Measurements from ENCODE around the gene FXYD2. TPM values are rescaled to one million over a fixed set of nuclear protein-coding genes. Genes with fewer than 3 reads are reported as not detected.

FXYD2 gene
- total RNA-seq, 1 donor from 2014 or later = 0.84 TPM

GRCh38 chr11:117806846-117807245 is 17.7 kb downstream of the FXYD2 start:
- intact Hi-C loops (cut with micrococcal nuclease) = loop anchor here (1.0 to 10.0 kb wide), 5 partner anchors 8 to 575 kb away; partner anchors contain the start of genes PCSK7, RNF214 and SCN2B

- intact Hi-C loops (cut with micrococcal nuclease) = loop anchor here (5.0 to 10.0 kb wide), 2 partner anchors 370 to 573 kb away; partner anchors contain the start of genes PCSK7, RNF214 and SCN2B
Measured at GRCh38 chr11:117805045-117805444, 19.5 kb downstream of the FXYD2 start.

GRCh38 chr11:117803896-117804295 is 20.6 kb downstream of the FXYD2 start:
- intact Hi-C loops (cut with micrococcal nuclease) = loop anchor here (10.0 kb wide), 1 partner anchor 371 kb away; the partner anchor contains the start of gene SCN2B

GRCh38 chr11:117799634-117800033 is 24.9 kb downstream of the FXYD2 start:
- intact Hi-C loops (cut with micrococcal nuclease) = loop anchor here (10.0 kb wide), 1 partner anchor 375 kb away; the partner anchor contains the start of gene SCN2B

- intact Hi-C loops (cut with micrococcal nuclease) = no loop called here
Measured at GRCh38 chr11:117796872-117797529, 27.5 kb downstream of the FXYD2 start, which contains the start of gene DSCAML1. TSS of gene DSCAML1 (minus strand) at chr11:117797216. CDS start at chr11:117797079, 137 bp downstream.

GRCh38 chr11:117796456-117796871 is 28.1 kb downstream of the FXYD2 start:
- intact Hi-C loops (cut with micrococcal nuclease) = no loop called here

- intact Hi-C loops (cut with micrococcal nuclease) = no loop called here
Measured at GRCh38 chr11:117795638-117796455, 28.7 kb downstream of the FXYD2 start.

GRCh38 chr11:117794772-117795629 is 29.5 kb downstream of the FXYD2 start:
- intact Hi-C loops (cut with micrococcal nuclease) = no loop called here

GRCh38 chr11:117794135-117794534 is 30.4 kb downstream of the FXYD2 start:
- intact Hi-C loops (cut with micrococcal nuclease) = no loop called here

- intact Hi-C loops (cut with micrococcal nuclease) = no loop called here
Measured at GRCh38 chr11:117793583-117793982, 31.0 kb downstream of the FXYD2 start.

GRCh38 chr11:117792992-117793391 is 31.6 kb downstream of the FXYD2 start:
- intact Hi-C loops (cut with micrococcal nuclease) = no loop called here

GRCh38 chr11:117792241-117792640 is 32.3 kb downstream of the FXYD2 start:
- intact Hi-C loops (cut with micrococcal nuclease) = no loop called here

- intact Hi-C loops (cut with micrococcal nuclease) = no loop called here
Measured at GRCh38 chr11:117790279-117790678, 34.3 kb downstream of the FXYD2 start.

GRCh38 chr11:117789241-117789640 is 35.3 kb downstream of the FXYD2 start:
- intact Hi-C loops (cut with micrococcal nuclease) = no loop called here

- intact Hi-C loops (cut with micrococcal nuclease) = no loop called here
Measured at GRCh38 chr11:117786135-117786870, 38.2 kb downstream of the FXYD2 start.

GRCh38 chr11:117782101-117782500 is 42.4 kb downstream of the FXYD2 start:
- intact Hi-C loops (cut with micrococcal nuclease) = no loop called here

GRCh38 chr11:117781627-117782026 is 42.9 kb downstream of the FXYD2 start:
- intact Hi-C loops (cut with micrococcal nuclease) = no loop called here

GRCh38 chr11:117780456-117780855 is 44.1 kb downstream of the FXYD2 start:
- intact Hi-C loops (cut with micrococcal nuclease) = no loop called here

- intact Hi-C loops (cut with micrococcal nuclease) = no loop called here
Measured at GRCh38 chr11:117774553-117774952, 50.0 kb downstream of the FXYD2 start.

GRCh38 chr11:117772360-117772759 is 52.2 kb downstream of the FXYD2 start:
- intact Hi-C loops (cut with micrococcal nuclease) = no loop called here
